ENCODE results near the gene ADRB2.

ADRB2 gene

GRCh38 chr5:148826739-148827070 lies 294 bp downstream of the ADRB2 start:
- TF ChIP-seq TOX (CRISPR knock-in tag; IDR thresholded peaks at IDR 0.05; ENCODE audit: borderline replicate concordance) (no peak), ZFP3 (CRISPR knock-in tag; IDR thresholded peaks at IDR 0.05) (0 out of 2 replicates have a peak, but pooled peaks have one; percentile 25), CSDC2 (CRISPR knock-in tag; IDR thresholded peaks at IDR 0.05) (0 out of 2 replicates have a peak, but pooled peaks have one; percentile 57), PPARA (CRISPR knock-in tag; IDR thresholded peaks at IDR 0.05; ENCODE audit: borderline replicate concordance) (no peak), ZC3H10 (CRISPR knock-in tag; IDR thresholded peaks at IDR 0.05) (no peak), TCF4 (CRISPR knock-in tag; IDR thresholded peaks at IDR 0.05; ENCODE audit: borderline replicate concordance) (no peak)

DNA sequence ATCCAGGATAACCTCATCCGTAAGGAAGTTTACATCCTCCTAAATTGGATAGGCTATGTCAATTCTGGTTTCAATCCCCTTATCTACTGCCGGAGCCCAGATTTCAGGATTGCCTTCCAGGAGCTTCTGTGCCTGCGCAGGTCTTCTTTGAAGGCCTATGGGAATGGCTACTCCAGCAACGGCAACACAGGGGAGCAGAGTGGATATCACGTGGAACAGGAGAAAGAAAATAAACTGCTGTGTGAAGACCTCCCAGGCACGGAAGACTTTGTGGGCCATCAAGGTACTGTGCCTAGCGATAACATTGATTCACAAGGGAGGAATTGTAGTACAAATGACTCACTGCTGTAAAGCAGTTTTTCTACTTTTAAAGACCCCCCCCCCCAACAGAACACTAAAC lies 1.3 kb downstream of the ADRB2 start:
- no peak for ATAC-seq
- TF ChIP-seq SNAI2 (CRISPR knock-in tag; IDR thresholded peaks at IDR 0.05) (no peak), RARB (CRISPR knock-in tag; IDR thresholded peaks at IDR 0.05) (no peak), ZFP30 (CRISPR knock-in tag; IDR thresholded peaks at IDR 0.05) (no peak), ESRRG (CRISPR knock-in tag; IDR thresholded peaks at IDR 0.05) (no peak), GLIS3 (CRISPR knock-in tag; IDR thresholded peaks at IDR 0.05) (no peak)

More at GRCh38 chr5:148826739-148827070, 294 bp downstream of the ADRB2 start:
- peak; percentile 51 for ATAC-seq

DNA sequence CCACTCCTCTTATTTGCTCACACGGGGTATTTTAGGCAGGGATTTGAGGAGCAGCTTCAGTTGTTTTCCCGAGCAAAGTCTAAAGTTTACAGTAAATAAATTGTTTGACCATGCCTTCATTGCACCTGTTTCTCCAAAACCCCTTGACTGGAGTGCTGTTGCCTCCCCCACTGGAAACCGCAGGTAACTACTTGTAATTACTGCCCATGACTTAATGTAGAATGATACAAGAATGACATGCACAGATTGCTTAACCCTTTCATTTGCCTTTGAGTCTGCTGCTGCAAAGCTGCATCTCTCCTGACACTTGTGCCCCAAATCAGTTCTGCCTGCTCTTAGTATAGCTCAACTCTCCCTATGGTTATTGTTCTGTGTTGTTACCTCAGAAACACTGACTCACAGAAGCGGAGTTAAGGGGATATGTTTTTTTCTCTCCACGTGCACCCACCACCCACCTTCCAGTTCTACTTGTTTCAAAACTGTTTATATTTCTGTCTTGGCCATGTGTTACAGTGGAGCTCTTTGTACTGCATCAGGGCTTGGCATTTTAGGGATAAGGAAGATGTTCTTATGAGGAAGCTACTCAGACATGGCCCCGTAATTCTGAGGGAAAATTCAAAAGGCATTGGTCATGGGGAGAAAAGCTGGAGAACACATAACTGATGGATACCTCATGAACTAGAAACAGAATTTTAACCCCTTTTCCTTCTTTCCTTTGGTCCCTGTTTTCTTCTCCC lies 2.3 kb downstream of the ADRB2 start:
- ATAC-seq, result no peak
- TF ChIP-seq GLIS3 (CRISPR knock-in tag; IDR thresholded peaks at IDR 0.05), result no peak
- no peak for TF ChIP-seq TCF4 (CRISPR knock-in tag; IDR thresholded peaks at IDR 0.05; ENCODE audit: borderline replicate concordance)
- TF ChIP-seq CREB5 (CRISPR knock-in tag; IDR thresholded peaks at IDR 0.05; ENCODE audit: low read depth), result no peak
- TF ChIP-seq CSRNP3 (CRISPR knock-in tag; IDR thresholded peaks at IDR 0.05), result no peak
- no peak for TF ChIP-seq SNAI2 (CRISPR knock-in tag; IDR thresholded peaks at IDR 0.05)

DNA sequence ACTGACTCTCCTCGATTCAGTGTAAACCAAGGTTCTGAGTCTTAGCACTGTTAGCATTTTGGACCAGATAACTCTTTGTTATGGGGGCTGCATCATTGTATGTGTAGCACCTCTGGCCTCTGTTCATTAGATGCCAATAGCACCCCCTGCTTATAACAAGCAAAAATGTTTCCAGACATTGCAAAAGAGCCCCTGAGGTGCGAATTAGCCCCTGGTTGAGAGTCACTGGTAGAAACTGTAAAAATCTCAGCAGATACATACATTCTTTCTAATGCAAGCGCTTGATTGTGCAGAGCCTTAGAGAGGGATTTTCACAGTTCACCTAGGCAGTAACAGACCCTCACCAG lies 2.8 kb downstream of the ADRB2 start:
- TF ChIP-seq CREB5 (CRISPR knock-in tag; IDR thresholded peaks at IDR 0.05; ENCODE audit: low read depth) (no peak), TCF4 (CRISPR knock-in tag; IDR thresholded peaks at IDR 0.05; ENCODE audit: borderline replicate concordance) (no peak), ARNTL (CRISPR knock-in tag; IDR thresholded peaks at IDR 0.05; ENCODE audit: borderline replicate concordance, low read depth) (no peak), ZNF70 (CRISPR knock-in tag; IDR thresholded peaks at IDR 0.05) (no peak), CSDC2 (CRISPR knock-in tag; IDR thresholded peaks at IDR 0.05) (no peak), POU6F1 (CRISPR knock-in tag; IDR thresholded peaks at IDR 0.05; ENCODE audit: borderline replicate concordance, low read depth) (no peak), SNAI2 (CRISPR knock-in tag; IDR thresholded peaks at IDR 0.05) (no peak), ZC3H10 (CRISPR knock-in tag; IDR thresholded peaks at IDR 0.05) (no peak)
- TF ChIP-seq, protein P1, sequence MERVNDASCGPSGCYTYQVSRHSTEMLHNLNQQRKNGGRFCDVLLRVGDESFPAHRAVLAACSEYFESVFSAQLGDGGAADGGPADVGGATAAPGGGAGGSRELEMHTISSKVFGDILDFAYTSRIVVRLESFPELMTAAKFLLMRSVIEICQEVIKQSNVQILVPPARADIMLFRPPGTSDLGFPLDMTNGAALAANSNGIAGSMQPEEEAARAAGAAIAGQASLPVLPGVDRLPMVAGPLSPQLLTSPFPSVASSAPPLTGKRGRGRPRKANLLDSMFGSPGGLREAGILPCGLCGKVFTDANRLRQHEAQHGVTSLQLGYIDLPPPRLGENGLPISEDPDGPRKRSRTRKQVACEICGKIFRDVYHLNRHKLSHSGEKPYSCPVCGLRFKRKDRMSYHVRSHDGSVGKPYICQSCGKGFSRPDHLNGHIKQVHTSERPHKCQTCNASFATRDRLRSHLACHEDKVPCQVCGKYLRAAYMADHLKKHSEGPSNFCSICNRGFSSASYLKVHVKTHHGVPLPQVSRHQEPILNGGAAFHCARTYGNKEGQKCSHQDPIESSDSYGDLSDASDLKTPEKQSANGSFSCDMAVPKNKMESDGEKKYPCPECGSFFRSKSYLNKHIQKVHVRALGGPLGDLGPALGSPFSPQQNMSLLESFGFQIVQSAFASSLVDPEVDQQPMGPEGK (CRISPR knock-in tag; IDR thresholded peaks at IDR 0.05; ENCODE audit: borderline replicate concordance), result no peak
- ATAC-seq, result no peak

- no peak for ATAC-seq
- TF ChIP-seq ZC3H10 (CRISPR knock-in tag; IDR thresholded peaks at IDR 0.05), result no peak
- no peak for TF ChIP-seq ZFP30 (CRISPR knock-in tag; IDR thresholded peaks at IDR 0.05)
- TF ChIP-seq ZNF565 (CRISPR knock-in tag; conservative IDR thresholded peaks at IDR 0.05; ENCODE audit: low read depth), result no peak
- TF ChIP-seq ZFP3 (CRISPR knock-in tag; IDR thresholded peaks at IDR 0.05), result no peak
- TF ChIP-seq PPARA (CRISPR knock-in tag; IDR thresholded peaks at IDR 0.05; ENCODE audit: borderline replicate concordance), result no peak
- TF ChIP-seq, protein P1 (CRISPR knock-in tag; IDR thresholded peaks at IDR 0.05; ENCODE audit: borderline replicate concordance), result no peak
- TF ChIP-seq CREB5 (CRISPR knock-in tag; IDR thresholded peaks at IDR 0.05; ENCODE audit: low read depth), result no peak
- TF ChIP-seq CSDC2 (CRISPR knock-in tag; IDR thresholded peaks at IDR 0.05), result no peak
- no peak for TF ChIP-seq ARNTL (CRISPR knock-in tag; IDR thresholded peaks at IDR 0.05; ENCODE audit: borderline replicate concordance, low read depth)
- no peak for TF ChIP-seq ESRRG (CRISPR knock-in tag; IDR thresholded peaks at IDR 0.05)
- no peak for TF ChIP-seq CSRNP3 (CRISPR knock-in tag; IDR thresholded peaks at IDR 0.05)
- TF ChIP-seq SNAI2 (CRISPR knock-in tag; IDR thresholded peaks at IDR 0.05), result no peak
- no peak for TF ChIP-seq RARB (CRISPR knock-in tag; IDR thresholded peaks at IDR 0.05)
- TF ChIP-seq ZNF8 (CRISPR knock-in tag; IDR thresholded peaks at IDR 0.05), result no peak
Measured at GRCh38 chr5:148829734-148830133, 3.3 kb downstream of the ADRB2 start.
